Loucy (cell line): ENCODE measurements around the gene BEND4.
"Not testable (repeated sequence)": the region's sequence is repeated elsewhere in the genome, so short reads cannot be mapped to it uniquely, and the experiment has no call there.

Experiments
- H2AFZ ChIP-seq: fragments of 200-600 bp; sonication (generic); 2 replicates; pipeline ENCODE4 v1.6.0; 2016; ENCODE audit warnings: antibody characterized with exemption, mild to moderate bottlenecking, low read length, moderate library complexity
- H3F3A ChIP-seq: fragments of 200-600 bp; 2 replicates; pipeline ENCODE4 v1.6.0; 2016; ENCODE audit warnings: antibody characterized with exemption, low read depth, mild to moderate bottlenecking
- H3K27me3 ChIP-seq: fragments of 200-600 bp; sonication (generic); 2 replicates; pipeline ENCODE4 v1.6.1; 2014; ENCODE audit warnings: low read length, mild to moderate bottlenecking; ENCODE audit not compliant: insufficient read depth, poor library complexity, severe bottlenecking
- H3K36me3 ChIP-seq: fragments of 200-600 bp; sonication (generic); 2 replicates; pipeline ENCODE4 v1.6.1; 2016; ENCODE audit warnings: low read length; ENCODE audit not compliant: insufficient read depth
- H3K4me1 ChIP-seq: fragments of 200-600 bp; sonication (generic); 2 replicates; pipeline ENCODE4 v1.5.1; 2014; ENCODE audit warnings: low read length, mild to moderate bottlenecking; ENCODE audit not compliant: insufficient read depth, poor library complexity, severe bottlenecking
- H3K4me2 ChIP-seq: fragments of 200-600 bp; sonication (generic); 2 replicates; pipeline ENCODE4 v1.6.0; 2014; ENCODE audit warnings: antibody characterized with exemption, low read length, low read depth, mild to moderate bottlenecking; ENCODE audit not compliant: poor library complexity, severe bottlenecking
- H3K4me3 ChIP-seq: fragments of 200-600 bp; sonication (generic); 2 replicates; pipeline ENCODE4 v1.5.1; 2014; ENCODE audit warnings: low read length, mild to moderate bottlenecking, mixed read lengths; ENCODE audit not compliant: poor library complexity, severe bottlenecking
- H3K79me2 ChIP-seq: fragments of 200-600 bp; sonication (generic); 2 replicates; pipeline ENCODE4 v1.6.1; 2014; ENCODE audit warnings: low read length; ENCODE audit not compliant: insufficient read depth
- H3K9ac ChIP-seq: fragments of 200-600 bp; sonication (generic); 2 replicates; pipeline ENCODE4 v1.6.0; 2014; ENCODE audit warnings: mild to moderate bottlenecking, low read depth, low read length, moderate library complexity; ENCODE audit not compliant: poor library complexity, severe bottlenecking
- H3K9me2 ChIP-seq: fragments of 200-600 bp; sonication (generic); replicated peaks from 2 replicates; pipeline ENCODE4 v1.6.1; 2016; ENCODE audit warnings: low read depth, low read length, mixed read lengths
- H3K9me3 ChIP-seq: fragments of 200-600 bp; sonication (generic); 2 replicates; pipeline ENCODE4 v1.6.1; 2014; ENCODE audit warnings: mild to moderate bottlenecking, antibody characterized with exemption, low read length, low read depth; ENCODE audit not compliant: insufficient read depth
- H4K20me1 ChIP-seq: fragments of 200-600 bp; sonication (generic); 2 replicates; pipeline ENCODE4 v1.6.0; 2014; ENCODE audit warnings: antibody characterized with exemption, low read length, mild to moderate bottlenecking; ENCODE audit not compliant: insufficient read depth, poor library complexity, severe bottlenecking
- CTCF ChIP-seq: fragments of 200-600 bp; sonication (generic); conservative IDR thresholded peaks from 2 replicates; pipeline ENCODE4 v1.5.1; 2014; ENCODE audit warnings: mild to moderate bottlenecking, antibody characterized with exemption, low read length
- EZH2phosphoT487 ChIP-seq: fragments of 200-600 bp; IDR thresholded peaks from 2 replicates; pipeline ENCODE4 v1.6.1; 2018; ENCODE audit warnings: antibody characterized with exemption, mild to moderate bottlenecking, moderate library complexity, borderline replicate concordance

BEND4 gene

DNA sequence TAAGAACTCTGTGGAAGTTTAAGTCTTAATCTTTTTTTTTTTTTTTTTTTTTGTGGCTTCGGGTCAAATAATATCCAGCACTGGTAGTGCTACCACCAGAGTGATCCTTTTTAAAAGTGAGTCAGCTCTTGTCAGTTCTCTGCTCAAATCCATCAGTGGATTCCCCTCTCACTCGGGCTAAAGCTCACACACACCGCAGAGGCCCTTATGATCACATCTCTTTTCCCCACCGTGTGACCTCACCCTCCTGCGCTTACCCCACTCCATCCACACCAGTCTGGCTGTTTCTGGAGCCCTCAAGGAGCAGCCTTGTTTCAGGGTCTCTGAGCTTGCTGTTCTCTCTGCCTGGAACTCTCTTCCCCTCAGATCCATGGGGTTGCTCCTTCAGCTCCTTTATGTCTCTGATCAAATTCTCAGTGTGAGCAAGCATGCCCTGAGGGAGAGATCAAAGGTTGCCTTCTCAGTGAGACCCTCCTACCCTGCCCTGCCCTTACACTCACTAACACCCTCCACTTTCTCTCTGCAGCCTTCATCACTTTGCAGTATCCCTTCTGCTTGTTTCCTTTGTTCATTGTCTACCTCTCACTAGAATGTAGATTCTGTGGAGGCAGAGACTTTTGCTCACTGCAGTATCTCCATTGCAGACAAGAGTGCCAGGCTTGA lies 19.8 kb upstream of the BEND4 start:
- Histone ChIP-seq H4K20me1 (no peaks in the 10 kb centered on the region), H3K4me2 (no peak overlapping the region), H3K27me3 (no peaks in the 10 kb centered on the region), H3K9me2 (no peaks in the 10 kb centered on the region), H3F3A (no peaks in the 10 kb centered on the region), H3K36me3 (no peaks in the 10 kb centered on the region), H3K9me3 (no peaks in the 10 kb centered on the region), H3K4me3 (no peak overlapping the region), H3K4me1 (no peaks in the 10 kb centered on the region), H3K79me2 (no peaks in the 10 kb centered on the region), H3K9ac (no peak overlapping the region), H2AFZ (no peak overlapping the region)
- TF ChIP-seq EZH2phosphoT487 (no peak), CTCF (no peak)

DNA sequence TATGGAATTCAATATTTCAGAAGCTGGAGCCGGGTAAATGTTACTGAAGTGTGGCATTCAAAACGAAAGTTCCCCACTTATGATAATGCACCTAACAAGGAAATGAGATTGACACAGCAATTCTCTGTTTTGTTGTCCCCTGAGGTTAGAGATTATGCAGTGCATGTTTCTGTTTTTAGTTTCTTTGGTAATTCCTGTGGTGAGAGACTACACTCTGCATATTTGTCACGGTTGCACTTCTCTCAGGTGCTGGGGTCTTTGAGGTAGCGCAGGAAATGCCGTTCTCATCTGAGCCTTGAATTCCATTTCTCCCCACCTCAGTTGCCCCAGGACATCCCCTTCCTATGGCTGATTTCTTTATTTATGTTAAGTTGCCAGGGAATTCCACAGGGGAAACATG lies 15.3 kb upstream of the BEND4 start:
- Histone ChIP-seq H3F3A (no peaks in the 10 kb centered on the region), H2AFZ (no peak overlapping the region), H3K79me2 (no peaks in the 10 kb centered on the region), H3K4me1 (no peaks in the 10 kb centered on the region), H3K9me2 (no peaks in the 10 kb centered on the region), H3K4me2 (no peak overlapping the region), H3K9me3 (no peaks in the 10 kb centered on the region), H4K20me1 (no peaks in the 10 kb centered on the region), H3K36me3 (no peaks in the 10 kb centered on the region), H3K27me3 (no peaks in the 10 kb centered on the region), H3K4me3 (no peak overlapping the region), H3K9ac (no peak overlapping the region)
- TF ChIP-seq EZH2phosphoT487 (no peak), CTCF (no peak)

GRCh38 chr4:42166186-42166585 lies 13.7 kb upstream of the BEND4 start:
- H3K79me2 ChIP-seq, H4K20me1 ChIP-seq, H3K4me3 ChIP-seq, H3K4me1 ChIP-seq, H3F3A ChIP-seq, H2AFZ ChIP-seq, H3K4me2 ChIP-seq, H3K9me3 ChIP-seq, H3K36me3 ChIP-seq, H3K9me2 ChIP-seq, H3K9ac ChIP-seq, H3K27me3 ChIP-seq: not testable (repeated sequence)

DNA sequence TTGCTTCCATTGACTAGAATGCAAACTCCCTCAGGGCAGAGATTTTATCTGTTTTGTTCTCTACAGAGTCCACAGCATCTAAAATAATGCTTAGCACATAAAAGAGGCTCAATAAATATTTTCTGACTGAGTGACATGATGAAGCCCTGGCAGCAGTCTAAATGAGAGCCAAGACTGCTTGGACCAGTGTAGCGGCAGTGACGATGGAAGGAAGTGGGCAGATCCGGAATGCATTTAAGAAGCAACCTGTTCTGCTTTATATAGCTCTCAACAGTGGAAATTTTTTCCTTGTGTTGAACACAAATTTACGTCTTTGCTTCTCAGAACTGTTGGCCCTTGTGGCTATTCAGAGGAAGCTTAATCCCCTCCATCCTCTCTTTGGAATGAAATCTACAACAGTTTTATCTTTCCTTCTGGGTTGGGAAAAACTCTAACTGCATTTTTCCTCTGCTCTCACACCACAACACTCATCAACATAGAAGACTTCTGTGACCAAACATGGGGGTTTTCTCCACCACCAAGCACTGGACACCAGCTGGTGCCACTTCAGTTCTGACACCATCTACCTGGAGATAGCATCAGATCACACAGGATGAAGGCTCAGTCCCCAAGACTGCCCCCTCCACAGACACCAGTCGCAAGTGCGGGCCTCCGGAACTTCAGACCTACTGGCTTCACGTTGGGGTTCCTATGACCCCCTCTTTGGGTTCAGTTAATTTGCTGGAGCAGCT lies 7.0 kb upstream of the BEND4 start:
- no peak overlapping the region for H3K4me3 ChIP-seq
- H3K9me2 ChIP-seq, result no peaks in the 10 kb centered on the region
- H3F3A ChIP-seq, result no peaks in the 10 kb centered on the region
- H3K27me3 ChIP-seq, result no peaks in the 10 kb centered on the region
- no peaks in the 10 kb centered on the region for H4K20me1 ChIP-seq
- no peaks in the 10 kb centered on the region for H3K36me3 ChIP-seq
- H3K4me2 ChIP-seq, result no peak overlapping the region
- H2AFZ ChIP-seq, result no peak overlapping the region
- H3K79me2 ChIP-seq, result no peaks in the 10 kb centered on the region
- H3K4me1 ChIP-seq, result no peaks in the 10 kb centered on the region
- H3K9ac ChIP-seq, result no peak overlapping the region
- TF ChIP-seq EZH2phosphoT487 (no peak), CTCF (no peak)
- no peaks in the 10 kb centered on the region for H3K9me3 ChIP-seq
